PC-3 (cell line): ENCODE measurements around the gene TNK1.

Experiments used
- EZH2phosphoT487 ChIP-seq: fragments of 300-600 bp; sonication (generic); IDR thresholded peaks from 2 replicates; pipeline ENCODE4 v1.6.1; 2018; ENCODE audit warnings: mild to moderate bottlenecking, antibody characterized with exemption, low read length, borderline replicate concordance
- TF ChIP-seq, protein P1 (sequence below): fragments of 300-600 bp; sonication (generic); conservative IDR thresholded peaks from 2 replicates; pipeline ENCODE4 v1.5.1; 2017; ENCODE audit warnings: antibody characterized with exemption, low read depth, mild to moderate bottlenecking, low read length

DNA sequence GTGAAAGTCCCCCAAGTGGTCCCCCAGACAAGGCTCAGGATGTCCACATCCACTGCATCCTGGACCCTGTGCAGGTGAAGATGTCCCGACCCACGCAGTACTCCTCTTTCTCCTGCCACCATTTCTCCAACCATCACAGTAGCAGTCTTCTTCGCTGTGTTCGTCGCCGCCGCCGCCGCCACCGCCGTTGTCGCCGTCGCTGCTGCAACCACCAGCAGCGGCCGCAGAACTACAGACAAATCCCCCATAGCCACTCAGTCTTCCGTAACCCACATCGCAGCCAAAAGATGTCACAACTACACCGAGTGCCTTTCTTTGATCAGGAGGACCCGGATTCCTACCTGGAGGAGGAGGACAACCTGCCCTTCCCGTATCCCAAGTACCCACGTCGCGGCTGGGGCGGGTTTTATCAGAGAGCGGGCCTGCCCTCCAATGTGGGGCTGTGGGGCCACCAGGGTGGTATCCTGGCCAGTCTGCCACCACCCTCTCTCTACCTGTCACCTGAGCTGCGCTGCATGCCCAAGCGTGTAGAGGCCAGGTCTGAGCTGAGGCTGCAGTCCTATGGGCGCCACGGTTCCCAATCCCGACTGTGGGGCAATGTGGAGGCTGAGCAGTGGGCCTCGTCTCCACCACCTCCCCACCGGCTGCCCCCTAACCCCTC is 45.4 kb downstream of the TNK1 start:
- no peak for TF ChIP-seq EZH2phosphoT487
- TF ChIP-seq, protein P1, sequence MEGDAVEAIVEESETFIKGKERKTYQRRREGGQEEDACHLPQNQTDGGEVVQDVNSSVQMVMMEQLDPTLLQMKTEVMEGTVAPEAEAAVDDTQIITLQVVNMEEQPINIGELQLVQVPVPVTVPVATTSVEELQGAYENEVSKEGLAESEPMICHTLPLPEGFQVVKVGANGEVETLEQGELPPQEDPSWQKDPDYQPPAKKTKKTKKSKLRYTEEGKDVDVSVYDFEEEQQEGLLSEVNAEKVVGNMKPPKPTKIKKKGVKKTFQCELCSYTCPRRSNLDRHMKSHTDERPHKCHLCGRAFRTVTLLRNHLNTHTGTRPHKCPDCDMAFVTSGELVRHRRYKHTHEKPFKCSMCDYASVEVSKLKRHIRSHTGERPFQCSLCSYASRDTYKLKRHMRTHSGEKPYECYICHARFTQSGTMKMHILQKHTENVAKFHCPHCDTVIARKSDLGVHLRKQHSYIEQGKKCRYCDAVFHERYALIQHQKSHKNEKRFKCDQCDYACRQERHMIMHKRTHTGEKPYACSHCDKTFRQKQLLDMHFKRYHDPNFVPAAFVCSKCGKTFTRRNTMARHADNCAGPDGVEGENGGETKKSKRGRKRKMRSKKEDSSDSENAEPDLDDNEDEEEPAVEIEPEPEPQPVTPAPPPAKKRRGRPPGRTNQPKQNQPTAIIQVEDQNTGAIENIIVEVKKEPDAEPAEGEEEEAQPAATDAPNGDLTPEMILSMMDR = no peak
